Muscle of leg (tissue), 11 donors: ENCODE data around the gene OR6K2. TPM values are rescaled to one million over a fixed set of nuclear protein-coding genes. Genes with fewer than 3 reads are reported as not detected.
"Not testable (repeated sequence)": the region's sequence is repeated elsewhere in the genome, so short reads cannot be mapped to it uniquely, and the experiment has no call there.

Source experiments
- DNase-seq: peaks from one replicate; pipeline ENCODE4 v3.0.0; 2013
- H3K27ac ChIP-seq: one replicate; pipeline ENCODE4 v1.5.1; 2013; ENCODE audit warnings: mild to moderate bottlenecking, low read length, control low read depth
- H3K27me3 ChIP-seq: one replicate; pipeline ENCODE4 v1.6.1; 2013; ENCODE audit warnings: low read length; ENCODE audit not compliant: control insufficient read depth, insufficient read depth
- H3K36me3 ChIP-seq: one replicate; pipeline ENCODE4 v1.6.1; 2013; ENCODE audit warnings: low read length; ENCODE audit not compliant: control insufficient read depth, insufficient read depth
- H3K4me1 ChIP-seq: one replicate; pipeline ENCODE4 v1.6.1; 2013; ENCODE audit warnings: low read length; ENCODE audit not compliant: control insufficient read depth, insufficient read depth
- H3K4me3 ChIP-seq: one replicate; pipeline ENCODE4 v1.5.1; 2013; ENCODE audit warnings: low read length, control low read depth
- H3K9me3 ChIP-seq: replicated peaks from 2 replicates; pipeline ENCODE4 v1.6.1; 2013; ENCODE audit warnings: low read depth, low read length; ENCODE audit not compliant: control insufficient read depth
- WGBS: methylation state at CpG from one replicate; pipeline ENCODE4 v1.1.5; 2013; ENCODE audit warnings: missing lambda C conversion rate; ENCODE audit not compliant: insufficient coverage; 5-methylcytosine and 5-hydroxymethylcytosine counted together
- polyA plus RNA-seq, 8 donors: library from polyadenylated mRNA; unstranded; fragments of 120-200 nt; gene quantifications; one replicate each; pipeline versions ENCODE4 v1.2.1 to v1.2.3, GENCODE V29; 2013; ENCODE audit warnings: inconsistent platforms in 1 of 8, low replicate concordance in 1 of 8; ENCODE audit not compliant: insufficient read length in 8 of 8, insufficient read depth in 1 of 8
- total RNA-seq: library from RNA; stranded (reverse); fragments of 120-200 nt; gene quantifications from one replicate; pipeline ENCODE4 v1.2.4, GENCODE V29; 2013

Gene OR6K2
- total and polyA plus RNA-seq, 9 donors: not detected

- no peaks in the 10 kb centered on the region for H3K4me1 ChIP-seq
- H3K27ac ChIP-seq: no peak overlapping the region
- WGBS: no CpG with 5 or more reads among the region's 1 CpG
- H3K36me3 ChIP-seq: no peaks in the 10 kb centered on the region
- H3K27me3 ChIP-seq: no peaks in the 10 kb centered on the region
- no peak for DNase-seq
- H3K4me3 ChIP-seq: no peak overlapping the region
- no peaks in the 10 kb centered on the region for H3K9me3 ChIP-seq
Measured at GRCh38 chr1:158716335-158716734, 15.9 kb upstream of the OR6K2 start.

- DNase-seq: no peak
- H3K27ac ChIP-seq: no peak overlapping the region
- H3K4me1 ChIP-seq: no peaks in the 10 kb centered on the region
- H3K36me3 ChIP-seq: no peaks in the 10 kb centered on the region
- H3K27me3 ChIP-seq: no peaks in the 10 kb centered on the region
- no peaks in the 10 kb centered on the region for H3K9me3 ChIP-seq
- no CpG with 5 or more reads among the region's 1 CpG for WGBS
- no peak overlapping the region for H3K4me3 ChIP-seq
Measured at GRCh38 chr1:158714754-158715153, 14.3 kb upstream of the OR6K2 start.

DNA sequence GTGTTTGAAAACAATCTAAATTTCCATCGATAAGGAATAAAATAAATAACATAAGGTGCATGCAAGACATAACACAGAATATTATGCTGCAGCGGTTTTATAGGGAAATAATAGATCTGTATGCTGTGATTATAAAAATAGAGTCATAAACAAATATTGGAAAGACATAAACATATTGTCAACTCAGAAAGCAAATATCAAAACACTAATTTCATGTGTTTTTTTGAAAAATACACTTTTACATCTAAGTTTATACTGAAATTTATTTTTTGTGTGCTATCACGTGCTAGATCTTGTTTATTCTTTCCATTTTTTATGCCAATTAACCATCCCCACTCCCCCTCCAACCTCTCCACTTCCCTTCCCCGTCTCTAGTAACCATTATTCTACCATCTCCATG is 10.6 kb upstream of the OR6K2 start:
- WGBS: 43% methylated on average over 1 of the region's 4 CpGs
- no peaks in the 10 kb centered on the region for H3K4me1 ChIP-seq
- H3K4me3 ChIP-seq: no peak overlapping the region
- H3K9me3 ChIP-seq: no peaks in the 10 kb centered on the region
- no peaks in the 10 kb centered on the region for H3K36me3 ChIP-seq
- no peaks in the 10 kb centered on the region for H3K27me3 ChIP-seq
- H3K27ac ChIP-seq: no peak overlapping the region
- DNase-seq: no peak

DNA sequence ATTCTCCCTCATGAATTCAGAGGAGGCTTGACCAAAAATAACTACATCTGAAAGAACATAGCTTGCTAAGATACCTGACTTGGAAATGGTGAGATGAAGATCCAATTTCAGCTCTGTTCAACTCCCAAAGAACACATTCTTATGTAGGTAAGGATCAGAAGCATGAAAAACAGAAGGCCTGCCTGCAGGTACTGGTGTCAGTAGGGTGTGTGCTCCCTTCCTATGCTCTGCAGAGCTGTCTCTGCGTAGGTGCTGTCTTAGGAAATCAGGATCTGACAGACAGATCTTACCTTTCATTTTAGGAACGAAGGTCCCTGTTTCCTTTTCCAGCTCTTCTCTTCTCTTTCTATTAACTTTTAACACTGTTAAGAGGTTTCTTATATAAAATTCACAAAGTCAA is 5.6 kb upstream of the OR6K2 start:
- no peak overlapping the region for H3K4me3 ChIP-seq
- H3K27me3 ChIP-seq: no peaks in the 10 kb centered on the region
- H3K36me3 ChIP-seq: no peaks in the 10 kb centered on the region
- DNase-seq: no peak
- H3K9me3 ChIP-seq: no peaks in the 10 kb centered on the region
- H3K4me1 ChIP-seq: no peaks in the 10 kb centered on the region
- WGBS: 50% methylated on average over 1 of the region's 2 CpGs
- no peak overlapping the region for H3K27ac ChIP-seq

DNA sequence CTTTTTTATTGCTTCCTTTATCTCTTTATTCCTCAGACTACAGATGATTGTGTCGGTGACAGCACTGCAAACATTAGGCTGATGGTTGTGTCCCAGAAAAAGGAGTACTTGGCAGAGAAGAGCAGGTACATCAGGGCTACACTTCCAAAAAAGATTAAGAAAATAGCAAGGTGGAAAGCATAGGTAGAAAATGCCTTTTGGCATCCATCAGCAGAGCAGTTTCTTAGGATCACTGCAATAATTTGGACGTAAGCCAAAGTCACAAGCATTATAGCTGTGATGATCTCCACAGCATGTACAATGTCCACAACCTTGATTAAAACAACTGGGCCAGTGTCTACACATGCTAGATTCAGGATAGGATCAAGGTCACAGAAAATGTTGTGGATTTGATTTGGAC is 5.9 kb downstream of the OR6K2 start:
- Histone ChIP-seq H3K27me3 (no peaks in the 10 kb centered on the region), H3K4me3 (no peak overlapping the region), H3K9me3 (no peaks in the 10 kb centered on the region), H3K27ac (no peak overlapping the region), H3K4me1 (no peaks in the 10 kb centered on the region), H3K36me3 (no peaks in the 10 kb centered on the region)
- no peak for DNase-seq
- WGBS: 80% methylated on average over 1 of the region's 2 CpGs

GRCh38 chr1:158692356-158692755 is 8.1 kb downstream of the OR6K2 start:
- no peaks in the 10 kb centered on the region for H3K36me3 ChIP-seq
- DNase-seq: no peak
- H3K4me1 ChIP-seq: no peaks in the 10 kb centered on the region
- no peaks in the 10 kb centered on the region for H3K27me3 ChIP-seq
- no peak overlapping the region for H3K27ac ChIP-seq
- H3K4me3 ChIP-seq: no peak overlapping the region
- no peaks in the 10 kb centered on the region for H3K9me3 ChIP-seq

GRCh38 chr1:158691907-158692306 is 8.5 kb downstream of the OR6K2 start:
- no peaks in the 10 kb centered on the region for H3K4me1 ChIP-seq

GRCh38 chr1:158691149-158691548 is 9.3 kb downstream of the OR6K2 start:
- not testable (repeated sequence) for DNase-seq, H3K36me3 ChIP-seq, H3K27ac ChIP-seq, H3K4me3 ChIP-seq, H3K9me3 ChIP-seq, H3K4me1 ChIP-seq, H3K27me3 ChIP-seq
- WGBS: no CpG with 5 or more reads among the region's 1 CpG

More at GRCh38 chr1:158691907-158692306, 8.5 kb downstream of the OR6K2 start:
- Histone ChIP-seq H3K27me3 (no peaks in the 10 kb centered on the region), H3K27ac (no peak overlapping the region), H3K4me3 (no peak overlapping the region), H3K36me3 (no peaks in the 10 kb centered on the region), H3K9me3 (no peaks in the 10 kb centered on the region)
- no peak for DNase-seq

GRCh38 chr1:158689875-158690274 is 10.6 kb downstream of the OR6K2 start:
- H3K4me3 ChIP-seq: no peak overlapping the region
- H3K27me3 ChIP-seq: no peaks in the 10 kb centered on the region

GRCh38 chr1:158689110-158689509 is 11.3 kb downstream of the OR6K2 start:
- WGBS: no CpG with 5 or more reads among the region's 1 CpG
- no peak for DNase-seq
- no peaks in the 10 kb centered on the region for H3K36me3 ChIP-seq
- H3K4me1 ChIP-seq: no peaks in the 10 kb centered on the region
- no peak overlapping the region for H3K27ac ChIP-seq
- H3K4me3 ChIP-seq: no peak overlapping the region
- no peaks in the 10 kb centered on the region for H3K27me3 ChIP-seq
- H3K9me3 ChIP-seq: no peaks in the 10 kb centered on the region

More at GRCh38 chr1:158689875-158690274, 10.6 kb downstream of the OR6K2 start:
- H3K27ac ChIP-seq: no peak overlapping the region
- H3K36me3 ChIP-seq: no peaks in the 10 kb centered on the region
- no peak for DNase-seq
- no peaks in the 10 kb centered on the region for H3K9me3 ChIP-seq
- H3K4me1 ChIP-seq: no peaks in the 10 kb centered on the region

DNA sequence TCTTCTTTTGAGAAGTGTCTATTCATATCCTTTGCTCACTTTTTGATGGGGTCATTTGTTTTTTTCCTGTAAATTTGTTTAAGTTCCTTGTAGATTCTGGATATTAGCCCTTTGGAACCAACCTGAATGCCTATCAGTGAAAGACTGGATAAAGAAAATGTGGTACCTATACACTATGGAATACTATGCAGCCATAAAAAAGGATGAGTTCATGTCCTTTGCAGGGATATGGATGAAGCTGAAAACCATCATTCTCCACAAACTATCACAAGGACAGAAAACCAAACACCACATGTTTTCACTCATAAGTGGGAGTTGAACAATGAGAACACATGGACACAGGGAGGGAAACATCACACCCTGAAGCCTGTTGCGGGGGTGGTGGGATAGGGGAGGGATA is 12.1 kb downstream of the OR6K2 start:
- H3K36me3 ChIP-seq, H3K4me3 ChIP-seq, DNase-seq, H3K9me3 ChIP-seq, H3K27ac ChIP-seq, H3K4me1 ChIP-seq, H3K27me3 ChIP-seq: not testable (repeated sequence)
- WGBS: no CpG with 5 or more reads among the region's 1 CpG
